ENCODE results near the gene ENDOU.

- no peak for TF ChIP-seq CTCF (IDR thresholded peaks at IDR 0.05 in 8 of 11, conservative IDR thresholded peaks at IDR 0.05 in 3 of 11)
- no peak for TF ChIP-seq POLR2AphosphoS5 (IDR thresholded peaks at IDR 0.05)
Measured at GRCh38 chr12:47743311-47743860, 18.1 kb upstream of the ENDOU start.
